ENCODE results near the gene MYLK.
A peak's percentile ranks its signal among the peaks of the same experiment; 100 is the strongest.

MYLK gene

DNA sequence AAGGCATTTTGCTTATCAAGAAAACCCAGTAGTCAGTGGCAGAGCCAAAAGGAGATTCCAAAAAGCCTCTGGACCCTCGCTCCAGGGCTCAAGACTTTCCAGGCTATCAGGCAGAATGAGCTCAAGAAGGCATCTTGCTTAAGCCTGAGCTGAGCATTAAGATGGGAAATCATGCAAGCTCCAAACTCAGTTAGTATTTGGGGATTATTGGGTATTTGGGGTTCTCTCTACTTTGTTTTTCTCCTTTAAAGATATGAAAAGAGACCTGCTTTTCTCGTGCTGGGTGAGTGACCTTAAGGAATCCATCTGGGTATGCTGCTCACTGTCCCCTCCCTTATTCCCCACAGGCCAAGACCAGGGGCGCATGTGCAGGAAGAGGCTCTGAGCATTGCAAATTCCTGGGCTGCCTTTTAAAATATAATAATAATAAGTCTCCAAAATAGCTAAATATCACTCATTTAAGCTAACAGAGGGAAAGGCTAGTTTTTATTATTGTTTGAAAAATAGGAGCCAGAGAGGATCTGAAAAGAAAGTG is 223.9 kb downstream of the MYLK start:
- DNase-seq (ENCODE audit: insufficient read length, low spot score) (no peak), FAIRE-seq (no peak)
- TF ChIP-seq CTCF (IDR thresholded peaks at IDR 0.05; ENCODE audit: insufficient read depth, missing control alignments) = no peak

- no peak for TF ChIP-seq CTCF (IDR thresholded peaks at IDR 0.05; ENCODE audit: insufficient read depth, missing control alignments)
- DNase-seq (ENCODE audit: insufficient read length, low spot score) (no peak), FAIRE-seq (no peak)
Measured at GRCh38 chr3:123658852-123659206, 225.3 kb downstream of the MYLK start.

DNA sequence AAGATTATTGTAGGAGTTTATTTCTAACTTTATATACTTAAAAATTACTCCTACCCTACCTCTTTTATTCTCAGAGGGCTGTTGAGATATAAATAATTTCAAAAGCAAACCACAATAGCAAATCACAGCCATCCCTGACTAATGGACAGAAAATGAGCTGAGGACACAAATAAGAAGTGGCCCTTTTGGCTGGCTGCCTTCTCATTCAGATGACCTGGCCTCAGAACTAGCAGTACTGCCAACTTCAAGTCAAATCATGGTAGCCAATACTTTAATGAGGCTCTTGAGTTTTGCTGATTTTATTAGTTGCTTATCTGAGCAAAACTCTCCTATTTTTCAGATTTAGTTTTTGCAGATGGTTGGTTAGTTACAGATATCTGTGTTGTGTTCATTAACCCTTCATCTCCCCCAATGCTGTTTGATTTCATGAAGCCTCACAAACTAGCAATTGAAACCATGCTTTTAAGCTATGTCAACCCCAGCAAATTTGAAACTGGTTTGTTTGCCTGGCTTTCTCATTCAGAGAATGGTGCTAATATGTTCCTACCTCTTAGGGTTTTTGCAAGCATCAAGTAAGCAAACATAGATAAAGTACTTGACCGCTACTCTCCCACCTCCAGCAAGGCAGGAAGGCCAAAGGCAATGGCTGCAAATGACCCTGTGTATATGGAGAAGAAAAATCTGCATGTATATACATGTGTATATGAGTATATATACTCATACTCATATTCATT is 225.8 kb downstream of the MYLK start:
- no peak for FAIRE-seq
- no peak for DNase-seq (ENCODE audit: insufficient read length, low spot score)
- TF ChIP-seq CTCF (IDR thresholded peaks at IDR 0.05; ENCODE audit: insufficient read depth, missing control alignments) = no peak

- no peak for DNase-seq (ENCODE audit: insufficient read length, low spot score)
- TF ChIP-seq CTCF (IDR thresholded peaks at IDR 0.05; ENCODE audit: insufficient read depth, missing control alignments) = no peak
- FAIRE-seq = no peak
Measured at GRCh38 chr3:123657568-123657967, 226.6 kb downstream of the MYLK start.

DNA sequence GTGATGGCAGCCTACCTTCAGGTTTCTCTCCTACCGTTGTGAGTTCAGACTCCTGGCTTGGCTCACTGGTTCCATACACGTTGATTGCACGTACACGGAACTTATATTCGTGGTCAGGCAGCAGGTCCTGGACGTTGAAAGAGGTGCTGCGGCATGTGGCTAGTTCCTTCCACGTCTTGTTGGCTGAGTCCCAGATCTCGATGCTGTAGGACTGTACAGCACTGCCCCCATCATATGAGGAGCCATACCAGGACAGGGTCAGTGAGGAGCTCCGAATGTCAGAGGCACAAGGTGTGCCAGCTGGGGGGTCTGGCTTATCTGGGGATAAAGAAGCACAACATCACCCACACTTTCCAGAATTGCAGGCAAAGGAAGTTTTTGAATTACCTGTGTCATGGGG is 227.0 kb downstream of the MYLK start:
- TF ChIP-seq CTCF (IDR thresholded peaks at IDR 0.05; ENCODE audit: insufficient read depth, missing control alignments) = no peak
- DNase-seq (ENCODE audit: insufficient read length, low spot score) = no peak
- no peak for FAIRE-seq

DNA sequence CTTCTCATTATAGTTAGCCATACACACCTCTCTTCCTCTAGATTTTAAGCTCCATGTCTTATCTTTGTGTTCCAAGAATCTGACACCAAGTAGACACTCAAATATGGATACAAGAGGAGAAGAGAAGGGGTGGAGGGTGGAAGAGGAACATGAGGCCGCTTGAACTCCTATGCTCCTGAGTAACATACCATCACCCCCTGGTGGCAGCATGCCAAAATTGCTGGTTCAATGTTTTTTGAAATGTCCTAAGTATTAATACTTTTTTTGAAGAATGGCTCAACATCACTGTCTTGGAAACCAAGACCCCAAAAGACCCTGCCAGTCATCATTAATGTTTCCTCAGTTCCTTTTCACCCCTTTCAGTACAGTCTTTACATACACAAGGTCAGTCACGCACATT is 227.4 kb downstream of the MYLK start:
- TF ChIP-seq CTCF (IDR thresholded peaks at IDR 0.05; ENCODE audit: insufficient read depth, missing control alignments) = peak; percentile 4
- FAIRE-seq = no peak
- DNase-seq (ENCODE audit: insufficient read length, low spot score) = no peak

DNA sequence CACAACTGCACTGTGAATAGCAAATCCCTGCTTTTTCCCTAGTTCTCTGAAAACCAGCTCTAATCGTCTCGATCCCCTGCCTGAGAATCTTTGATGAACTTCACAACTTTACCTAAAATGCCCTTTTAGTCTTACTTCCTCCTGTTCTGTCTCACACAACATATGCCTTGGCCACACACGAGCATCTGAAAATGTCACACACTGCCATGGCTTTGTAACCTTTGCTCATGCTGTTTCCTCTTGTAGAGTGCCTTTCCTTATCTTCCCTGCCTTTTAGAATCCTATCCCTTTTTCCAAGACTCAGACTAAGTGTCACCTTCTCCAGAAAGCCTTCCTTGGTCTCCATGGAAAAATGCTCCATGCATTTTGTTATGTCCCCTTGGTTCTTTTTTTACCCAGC is 227.9 kb downstream of the MYLK start:
- TF ChIP-seq CTCF (IDR thresholded peaks at IDR 0.05; ENCODE audit: insufficient read depth, missing control alignments) = no peak
- no peak for FAIRE-seq
- no peak for DNase-seq (ENCODE audit: insufficient read length, low spot score)

Data from D721Med (cell line).